H1 (cell line): ENCODE data around the gene DCBLD2. TPM values are rescaled to one million over a fixed set of nuclear protein-coding genes. Genes with fewer than 3 reads are reported as not detected.

Source experiments
- CTCF ChIA-PET: fragments of 300-600 bp; sonication (Branson Sonifier 250); formaldehyde crosslinking; loops from one replicate; lab custom pipeline; 2021; ENCODE audit not compliant: partially characterized antibody; lab: Charles Lee
- POLR2A ChIA-PET: fragments of 300-600 bp; sonication (Branson Sonifier 250); formaldehyde crosslinking; loops from one replicate; lab custom pipeline; 2021; ENCODE audit warnings: inconsistent platforms; ENCODE audit not compliant: partially characterized antibody; lab: Charles Lee
- DNase-seq, 2 experiments: peaks; one replicate each; pipeline versions ENCODE4 v3.0.0 to v3.0.0-alpha.2; 2010 to 2022; ENCODE audit warnings: low spot score in 2 of 2, low read depth in 1 of 2, mixed read lengths in 1 of 2
- FAIRE-seq: peaks from 2 replicates; lab custom pipeline; 2011; peaks lifted over from hg19 to GRCh38; lab: Jason Lieb, UNC
- H2AFZ ChIP-seq: 2 replicates; pipeline ENCODE4 v1.8.1; 2012; ENCODE audit warnings: low read length, inconsistent platforms
- H2AK5ac ChIP-seq: 2 replicates; pipeline ENCODE4 v1.6.1; 2013; ENCODE audit warnings: low read depth, low read length
- H2BK120ac ChIP-seq: replicated peaks from 2 replicates; pipeline ENCODE3; 2013; ENCODE audit warnings: low read depth, low read length, inconsistent platforms
- H2BK12ac ChIP-seq: 2 replicates; pipeline ENCODE4 v1.6.1; 2013; ENCODE audit warnings: low read depth, low read length
- H2BK15ac ChIP-seq: 2 replicates; pipeline ENCODE4 v1.6.1; 2013; ENCODE audit warnings: low read length
- H2BK20ac ChIP-seq: 2 replicates; pipeline ENCODE4 v1.6.1; 2013; ENCODE audit warnings: low read length
- H2BK5ac ChIP-seq: 2 replicates; pipeline ENCODE4 v1.6.1; 2013; ENCODE audit warnings: low read depth, low read length
- H3K14ac ChIP-seq: 2 replicates; pipeline ENCODE4 v1.6.1; 2013; ENCODE audit warnings: inconsistent platforms; ENCODE audit not compliant: insufficient read length
- H3K18ac ChIP-seq: 2 replicates; pipeline ENCODE4 v1.6.1; 2013; ENCODE audit warnings: low read length; ENCODE audit errors: extremely low read depth
- H3K23ac ChIP-seq: 2 replicates; pipeline ENCODE4 v1.6.1; 2013; ENCODE audit warnings: inconsistent platforms; ENCODE audit not compliant: insufficient read length
- H3K23me2 ChIP-seq: 2 replicates; pipeline ENCODE4 v1.6.1; 2013; ENCODE audit warnings: low read depth, low read length
- H3K27ac ChIP-seq: 2 replicates; pipeline ENCODE4 v1.6.1; 2011; ENCODE audit warnings: low read depth, low read length, inconsistent platforms
- H3K27me3 ChIP-seq, 4 experiments: replicated peaks in 1 of 4; 1 replicate in 1 of 4; 2 replicates in 3 of 4; pipeline versions ENCODE4 v1.6.1 to v1.8.1; 2011 to 2013; ENCODE audit warnings: low read length in 3 of 4, mild to moderate bottlenecking in 3 of 4, inconsistent platforms in 2 of 4, mixed read lengths in 2 of 4, moderate library complexity in 1 of 4; ENCODE audit not compliant: control insufficient read depth in 3 of 4, insufficient read depth in 3 of 4; ENCODE audit errors: extremely low read depth in 1 of 4
- H3K36me3 ChIP-seq, 4 experiments: 2 replicates each; pipeline versions ENCODE4 v1.6.1 to v1.8.1; 2011 to 2013; ENCODE audit warnings: mild to moderate bottlenecking in 4 of 4, low read length in 3 of 4, moderate library complexity in 2 of 4, control low read depth in 1 of 4, inconsistent platforms in 1 of 4; ENCODE audit not compliant: insufficient read depth in 4 of 4, control insufficient read depth in 2 of 4
- H3K4ac ChIP-seq: replicated peaks from 2 replicates; pipeline ENCODE3; 2013; ENCODE audit warnings: low read length, low read depth, mixed read lengths, inconsistent platforms; ENCODE audit not compliant: insufficient read length
- H3K4me1 ChIP-seq, 4 experiments: replicated peaks in 1 of 4; 1 replicate in 1 of 4; 2 replicates in 3 of 4; pipeline versions ENCODE4 v1.6.1 to v1.8.1; 2011 to 2013; ENCODE audit warnings: low read length in 3 of 4, inconsistent platforms in 2 of 4, mixed read lengths in 1 of 4; ENCODE audit not compliant: insufficient read depth in 4 of 4, control insufficient read depth in 3 of 4
- H3K4me2 ChIP-seq, 2 experiments: 2 replicates each; pipeline versions ENCODE4 v1.6.1 to v1.8.1; 2011 to 2013; ENCODE audit warnings: low read depth in 2 of 2, low read length in 2 of 2, control low read depth in 1 of 2, inconsistent platforms in 1 of 2, mild to moderate bottlenecking in 1 of 2; ENCODE audit not compliant: insufficient read depth in 1 of 2
- H3K4me3 ChIP-seq, 4 experiments: fragments of 200-600, 300-600 bp in 1 of 4; sonication (generic), shearing (Covaris generic), sonication (Bioruptor Twin) in 1 of 4; 2 replicates each; pipeline versions ENCODE4 v1.5.1 to v1.8.1; 2011 to 2016; ENCODE audit warnings: low read length in 4 of 4, low read depth in 3 of 4, control low read depth in 2 of 4, inconsistent platforms in 2 of 4, mild to moderate bottlenecking in 2 of 4, mixed read lengths in 1 of 4, moderate library complexity in 1 of 4; ENCODE audit not compliant: insufficient read depth in 2 of 4; ENCODE audit errors: extremely low read depth in 1 of 4
- H3K56ac ChIP-seq: replicated peaks from 2 replicates; pipeline ENCODE3; 2013; ENCODE audit warnings: low read depth, mild to moderate bottlenecking, mixed read lengths, low read length, inconsistent platforms; ENCODE audit not compliant: insufficient read length
- H3K79me1 ChIP-seq: 2 replicates; pipeline ENCODE4 v1.6.1; 2013; ENCODE audit warnings: low read depth, low read length, control low read depth
- H3K79me2 ChIP-seq, 2 experiments: 2 replicates each; pipeline versions ENCODE4 v1.6.1 to v1.8.1; 2012 to 2013; ENCODE audit warnings: low read length in 2 of 2, mild to moderate bottlenecking in 2 of 2, inconsistent platforms in 1 of 2; ENCODE audit not compliant: insufficient read depth in 2 of 2, control insufficient read depth in 1 of 2
- H3K9ac ChIP-seq, 4 experiments: replicated peaks in 1 of 4; 1 replicate in 1 of 4; 2 replicates in 3 of 4; pipeline versions ENCODE4 v1.6.1 to v1.8.1; 2011 to 2013; ENCODE audit warnings: low read depth in 3 of 4, low read length in 3 of 4, control low read depth in 2 of 4, mild to moderate bottlenecking in 2 of 4, moderate library complexity in 2 of 4, inconsistent platforms in 1 of 4; ENCODE audit errors: extremely low read depth in 1 of 4
- H3K9me3 ChIP-seq, 2 experiments: 2 replicates each; pipeline versions ENCODE4 v1.6.1 to v1.8.1; 2012 to 2013; ENCODE audit warnings: mild to moderate bottlenecking in 2 of 2, moderate library complexity in 2 of 2, control low read depth in 1 of 2, inconsistent platforms in 1 of 2, low read depth in 1 of 2, low read length in 1 of 2, mixed read lengths in 1 of 2; ENCODE audit not compliant: insufficient read depth in 2 of 2
- H4K20me1 ChIP-seq, 2 experiments: replicated peaks in 1 of 2; 2 replicates each; pipeline versions ENCODE3 to v1.8.1; 2011 to 2013; ENCODE audit warnings: inconsistent platforms in 2 of 2, low read length in 2 of 2, mild to moderate bottlenecking in 1 of 2; ENCODE audit not compliant: insufficient read depth in 2 of 2, control insufficient read depth in 1 of 2
- H4K5ac ChIP-seq: 2 replicates; pipeline ENCODE4 v1.6.1; 2013; ENCODE audit warnings: low read length, low read depth, mixed read lengths, inconsistent platforms; ENCODE audit not compliant: insufficient read length
- H4K8ac ChIP-seq: 2 replicates; pipeline ENCODE4 v1.8.0; 2013; ENCODE audit warnings: mild to moderate bottlenecking, moderate library complexity, low read length, inconsistent platforms; ENCODE audit not compliant: insufficient read depth; ENCODE audit errors: extremely low read depth
- H4K91ac ChIP-seq: replicated peaks from 2 replicates; pipeline ENCODE3; 2013; ENCODE audit warnings: low read length, mixed read lengths, inconsistent platforms; ENCODE audit not compliant: insufficient read length
- CHD2 ChIP-seq: IDR thresholded peaks from 2 replicates; pipeline ENCODE4 v1.6.1; 2012; ENCODE audit warnings: low read length, improper control_type of control experiment
- CTBP2 ChIP-seq: IDR thresholded peaks from 2 replicates; pipeline ENCODE4 v1.7.0; 2011; ENCODE audit warnings: borderline replicate concordance, mild to moderate bottlenecking, moderate library complexity, mixed read lengths, low read length; ENCODE audit not compliant: insufficient read depth, insufficient read length
- EGR1 ChIP-seq: IDR thresholded peaks from 2 replicates; pipeline ENCODE4 v1.6.1; 2011; ENCODE audit warnings: low read depth, low read length, borderline replicate concordance
- KDM5A ChIP-seq: fragments of 200-600 bp; IDR thresholded peaks from 2 replicates; pipeline ENCODE4 v1.7.1; 2012; ENCODE audit warnings: mild to moderate bottlenecking, low read length, inconsistent platforms, mixed read lengths
- NRF1 ChIP-seq: IDR thresholded peaks from 2 replicates; pipeline ENCODE4 v1.6.1; 2011; ENCODE audit warnings: mild to moderate bottlenecking, low read depth, low read length, improper control_type of control experiment
- PHF8 ChIP-seq: fragments of 200-600 bp; sonication (generic); conservative IDR thresholded peaks from 2 replicates; pipeline ENCODE4 v1.7.1; 2012; ENCODE audit warnings: low read depth, mild to moderate bottlenecking, inconsistent platforms, low read length, moderate library complexity
- POLR2A ChIP-seq, 2 experiments: IDR thresholded peaks; 1 replicate in 1 of 2; 2 replicates in 1 of 2; pipeline ENCODE4 v1.6.1; 2011; ENCODE audit warnings: low read depth in 2 of 2, low read length in 2 of 2, mild to moderate bottlenecking in 2 of 2; ENCODE audit errors: control extremely low read depth in 1 of 2
- POLR2AphosphoS5 ChIP-seq: IDR thresholded peaks from 2 replicates; pipeline ENCODE4 v1.6.1; 2011; ENCODE audit warnings: low read depth, low read length
- RBBP5 ChIP-seq: IDR thresholded peaks from 2 replicates; pipeline ENCODE4 v1.7.1; 2012; ENCODE audit warnings: low read depth, mild to moderate bottlenecking, inconsistent platforms, low read length, moderate library complexity, borderline replicate concordance
- SIN3A ChIP-seq, 2 experiments: IDR thresholded peaks in 1 of 2; conservative IDR thresholded peaks in 1 of 2; 2 replicates each; pipeline ENCODE4 v1.6.1; 2011 to 2012; ENCODE audit warnings: low read length in 2 of 2, improper control_type of control experiment in 1 of 2, low read depth in 1 of 2, mild to moderate bottlenecking in 1 of 2
- SP4 ChIP-seq: IDR thresholded peaks from 2 replicates; pipeline ENCODE4 v1.6.1; 2012; ENCODE audit warnings: low read length, inconsistent platforms
- TBP ChIP-seq: IDR thresholded peaks from 2 replicates; pipeline ENCODE4 v1.6.1; 2011; ENCODE audit warnings: low read depth, low read length, improper control_type of control experiment
- WGBS, 2 experiments: shearing (Covaris generic) in 1 of 2; methylation state at CpG; one replicate each; pipeline versions ENCODE4 v1.1.6 to v1.1.7; 2013 to 2015; ENCODE audit warnings: low lambda C conversion rate in 2 of 2, mixed read lengths in 2 of 2, inconsistent platforms in 1 of 2, low coverage in 1 of 2, missing lambda C conversion rate in 1 of 2; ENCODE audit not compliant: insufficient replicate concordance in 2 of 2, insufficient coverage in 1 of 2, insufficient read length in 1 of 2; ENCODE audit errors: extremely low coverage in 1 of 2, missing lambda C conversion rate in 1 of 2; 5-methylcytosine and 5-hydroxymethylcytosine counted together
- polyA plus RNA-seq, 7 experiments: library from polyadenylated mRNA; depleted of rRNA in 3 of 7; stranded (reverse) in 5 of 7; unstranded in 2 of 7; fragments of >200 nt in 5 of 7; fragments of 200-250 nt in 2 of 7; gene quantifications; 1 replicate in 5 of 7; 2 replicates in 1 of 7; 4 replicates in 1 of 7; pipeline versions ENCODE4 v1.2.1 to v1.2.3, GENCODE V29; 2011 to 2013; ENCODE audit warnings: missing spikeins in 2 of 7, mixed read lengths in 2 of 7
- total RNA-seq: library from RNA; stranded (reverse); fragmentation: NEBNext Ultra II Directional; extraction: Animal tissue kit (Norgen Biotek cat#: 25700); gene quantifications from 2 replicates; pipeline ENCODE4 v1.2.1, GENCODE V29; 2021
- TF ChIP-seq, protein P1 (sequence below), 3 experiments: IDR thresholded peaks; 1 replicate in 2 of 3; 2 replicates in 1 of 3; pipeline versions ENCODE4 v1.5.1 to v1.6.1; 2011; ENCODE audit warnings: low read length in 3 of 3, mild to moderate bottlenecking in 3 of 3, inconsistent platforms in 2 of 3, low read depth in 1 of 3, moderate library complexity in 1 of 3; ENCODE audit not compliant: insufficient read depth in 1 of 3; ENCODE audit errors: control extremely low read depth in 1 of 3

DCBLD2 gene
- total and polyA plus RNA-seq, 2 of the 8 experiments (the other 6 are each of a cell fraction or from before 2014, with no cell fraction given): 19.6 to 63.8 TPM

DNA sequence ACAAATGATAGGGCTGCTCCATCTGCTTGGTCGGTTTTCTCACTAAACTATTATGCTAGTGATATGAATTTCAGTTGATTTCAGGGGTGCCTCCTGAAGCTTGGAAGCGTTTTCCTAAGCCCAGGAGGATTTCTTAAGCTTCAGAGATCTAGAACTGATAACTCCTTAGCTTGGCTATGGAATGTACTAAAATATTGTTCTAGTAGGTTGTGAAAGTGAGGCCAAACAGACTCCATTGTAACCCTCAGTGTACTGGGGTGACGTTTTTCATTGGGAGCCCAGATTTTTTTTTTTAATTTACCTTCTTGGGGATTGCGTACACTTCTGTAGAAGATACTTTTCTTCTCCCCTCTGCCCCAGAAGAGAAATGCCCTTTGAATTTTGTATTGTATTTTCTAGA lies 155.4 kb downstream of the DCBLD2 start:
- Histone ChIP-seq H3K23me2 (no peaks in the 10 kb centered on the region; the same call in 1 of the 2 replicates), H2AK5ac (no peak overlapping the region), H2BK20ac (no peak overlapping the region), H3K4me3 (no peak overlapping the region), H3K27ac (no peak overlapping the region), H4K20me1 (no peaks in the 10 kb centered on the region), H3K36me3 (no peaks in the 10 kb centered on the region), H3K4ac (no peak overlapping the region), H3K79me1 (no peaks in the 10 kb centered on the region), H2BK120ac (no peak overlapping the region), H3K14ac (no peak overlapping the region), H3K18ac (no peak overlapping the region), H2BK15ac (no peak overlapping the region), H3K9me3 (no peaks in the 10 kb centered on the region), H2AFZ (no peak overlapping the region), H3K27me3 (no peaks in the 10 kb centered on the region), H3K4me2 (no peak overlapping the region), H4K5ac (no peak overlapping the region), H2BK5ac (no peak overlapping the region), H4K91ac (no peak overlapping the region), H2BK12ac (no peak overlapping the region), H3K9ac (no peak overlapping the region), H3K4me1 (no peaks in the 10 kb centered on the region), H3K56ac (no peak overlapping the region), H3K79me2 (peaks cover 0 to 3% of the 10 kb centered on the region in 2 experiments; a peak in 1 of 4 replicates), H4K8ac (no peak overlapping the region), H3K23ac (no peak overlapping the region)
- DNase-seq (no peak), FAIRE-seq (no peak)
- POLR2A ChIA-PET: no interaction called here
- WGBS, 2 experiments: 87% methylated on average over 4 of the region's 4 CpGs; no CpG with 5 or more reads in 1 of the 2 experiments
- CTCF ChIA-PET: interaction anchor here (0.7 kb wide), 1 partner anchor 55 kb away, joined by 6 read pairs; no protein-coding TSS in a partner anchor
- TF ChIP-seq TBP: no peak
- no peak for TF ChIP-seq POLR2A (IDR thresholded peaks at IDR 0.05; ENCODE audit: control extremely low read depth in 1 of 2, low read depth in 2 of 2, low read length in 2 of 2)
- no peak for TF ChIP-seq EGR1
- TF ChIP-seq SP4: no peak
- TF ChIP-seq NRF1: no peak
- TF ChIP-seq PHF8: no peak
- no peak for TF ChIP-seq RBBP5
- TF ChIP-seq POLR2AphosphoS5: no peak
- no peak for TF ChIP-seq SIN3A (conservative IDR thresholded peaks at IDR 0.05 in 1 of 2, IDR thresholded peaks at IDR 0.05 in 1 of 2; ENCODE audit: low read depth in 1 of 2, low read length in 2 of 2)
- TF ChIP-seq CHD2: no peak
- TF ChIP-seq, protein P1, sequence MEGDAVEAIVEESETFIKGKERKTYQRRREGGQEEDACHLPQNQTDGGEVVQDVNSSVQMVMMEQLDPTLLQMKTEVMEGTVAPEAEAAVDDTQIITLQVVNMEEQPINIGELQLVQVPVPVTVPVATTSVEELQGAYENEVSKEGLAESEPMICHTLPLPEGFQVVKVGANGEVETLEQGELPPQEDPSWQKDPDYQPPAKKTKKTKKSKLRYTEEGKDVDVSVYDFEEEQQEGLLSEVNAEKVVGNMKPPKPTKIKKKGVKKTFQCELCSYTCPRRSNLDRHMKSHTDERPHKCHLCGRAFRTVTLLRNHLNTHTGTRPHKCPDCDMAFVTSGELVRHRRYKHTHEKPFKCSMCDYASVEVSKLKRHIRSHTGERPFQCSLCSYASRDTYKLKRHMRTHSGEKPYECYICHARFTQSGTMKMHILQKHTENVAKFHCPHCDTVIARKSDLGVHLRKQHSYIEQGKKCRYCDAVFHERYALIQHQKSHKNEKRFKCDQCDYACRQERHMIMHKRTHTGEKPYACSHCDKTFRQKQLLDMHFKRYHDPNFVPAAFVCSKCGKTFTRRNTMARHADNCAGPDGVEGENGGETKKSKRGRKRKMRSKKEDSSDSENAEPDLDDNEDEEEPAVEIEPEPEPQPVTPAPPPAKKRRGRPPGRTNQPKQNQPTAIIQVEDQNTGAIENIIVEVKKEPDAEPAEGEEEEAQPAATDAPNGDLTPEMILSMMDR (IDR thresholded peaks at IDR 0.05; ENCODE audit: control extremely low read depth in 1 of 3, insufficient read depth in 1 of 3, low read depth in 1 of 3, low read length in 3 of 3): no peak
- no peak for TF ChIP-seq KDM5A
- TF ChIP-seq CTBP2: no peak
